ENCODE data around the gene CC2D1B.

CC2D1B gene

GRCh38 chr1:52359676-52360594, 6.1 kb downstream of the CC2D1B start:
- no peak overlapping the region for H3K4me3 ChIP-seq (ENCODE audit: low read depth, low read length)
- no peak for TF ChIP-seq CTCF (IDR thresholded peaks at IDR 0.05; ENCODE audit: low read depth, low read length)

- H3K4me3 ChIP-seq (ENCODE audit: low read depth, low read length) = no peak overlapping the region
- no peak for TF ChIP-seq CTCF (IDR thresholded peaks at IDR 0.05; ENCODE audit: low read depth, low read length)
Observed at GRCh38 chr1:52358851-52359497, 7.0 kb downstream of the CC2D1B start.

- H3K4me3 ChIP-seq (ENCODE audit: low read depth, low read length) = no peak overlapping the region
- no peak for TF ChIP-seq CTCF (IDR thresholded peaks at IDR 0.05; ENCODE audit: low read depth, low read length)
Observed at GRCh38 chr1:52357397-52357796, 8.6 kb downstream of the CC2D1B start.

- no peak for TF ChIP-seq CTCF (IDR thresholded peaks at IDR 0.05; ENCODE audit: low read depth, low read length)
- no peak overlapping the region for H3K4me3 ChIP-seq (ENCODE audit: low read depth, low read length)
Observed at GRCh38 chr1:52356818-52357355, 9.1 kb downstream of the CC2D1B start.

- TF ChIP-seq CTCF (IDR thresholded peaks at IDR 0.05; ENCODE audit: low read depth, low read length) = no peak
- H3K4me3 ChIP-seq (ENCODE audit: low read depth, low read length) = no peak overlapping the region
Observed at GRCh38 chr1:52355847-52356505, 10.0 kb downstream of the CC2D1B start.

- no peak overlapping the region for H3K4me3 ChIP-seq (ENCODE audit: low read depth, low read length)
- no peak for TF ChIP-seq CTCF (IDR thresholded peaks at IDR 0.05; ENCODE audit: low read depth, low read length)
Observed at GRCh38 chr1:52355436-52355835, 10.6 kb downstream of the CC2D1B start.

Measured in WI38 (cell line).